Vagina (tissue), 2 donors: ENCODE results near the gene ASPHD1.

Experiments used
- POLR2A ChIP-seq, 2 donors: fragments of 450-650 bp; IDR thresholded peaks; one replicate each; pipeline ENCODE4 v1.6.1; 2017; ENCODE audit warnings: antibody characterized with exemption in 2 of 2, mild to moderate bottlenecking in 2 of 2, moderate library complexity in 2 of 2
- TF ChIP-seq, protein P1 (sequence below), 3 experiments: fragments of 450-650 bp in 2 of 3; fragments of 200-600 bp in 1 of 3; sonication (generic) in 1 of 3; IDR thresholded peaks; one replicate each; pipeline ENCODE4 v1.5.1; 2017 to 2019; ENCODE audit warnings: antibody characterized with exemption in 3 of 3, mild to moderate bottlenecking in 2 of 3, moderate library complexity in 2 of 3

DNA sequence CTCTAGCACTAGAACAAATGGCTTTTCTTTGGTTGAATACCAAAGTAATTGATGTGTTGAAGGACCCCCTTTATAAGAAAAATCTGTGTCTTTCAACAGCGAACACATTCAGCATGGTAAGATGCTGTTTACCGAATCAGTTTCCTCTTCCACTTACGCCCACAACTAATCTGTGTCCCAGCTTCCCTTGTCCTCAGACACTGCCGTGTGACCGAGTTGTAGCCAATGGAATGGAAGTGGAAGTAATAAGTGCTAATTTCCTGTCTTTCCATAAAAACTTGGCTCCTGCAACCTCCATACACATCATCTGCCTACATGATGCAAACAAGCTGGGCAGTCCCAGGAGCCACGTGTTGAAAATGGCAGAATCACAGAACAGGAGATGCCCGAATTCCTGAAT is 47.6 kb upstream of the ASPHD1 start:
- TF ChIP-seq, protein P1, sequence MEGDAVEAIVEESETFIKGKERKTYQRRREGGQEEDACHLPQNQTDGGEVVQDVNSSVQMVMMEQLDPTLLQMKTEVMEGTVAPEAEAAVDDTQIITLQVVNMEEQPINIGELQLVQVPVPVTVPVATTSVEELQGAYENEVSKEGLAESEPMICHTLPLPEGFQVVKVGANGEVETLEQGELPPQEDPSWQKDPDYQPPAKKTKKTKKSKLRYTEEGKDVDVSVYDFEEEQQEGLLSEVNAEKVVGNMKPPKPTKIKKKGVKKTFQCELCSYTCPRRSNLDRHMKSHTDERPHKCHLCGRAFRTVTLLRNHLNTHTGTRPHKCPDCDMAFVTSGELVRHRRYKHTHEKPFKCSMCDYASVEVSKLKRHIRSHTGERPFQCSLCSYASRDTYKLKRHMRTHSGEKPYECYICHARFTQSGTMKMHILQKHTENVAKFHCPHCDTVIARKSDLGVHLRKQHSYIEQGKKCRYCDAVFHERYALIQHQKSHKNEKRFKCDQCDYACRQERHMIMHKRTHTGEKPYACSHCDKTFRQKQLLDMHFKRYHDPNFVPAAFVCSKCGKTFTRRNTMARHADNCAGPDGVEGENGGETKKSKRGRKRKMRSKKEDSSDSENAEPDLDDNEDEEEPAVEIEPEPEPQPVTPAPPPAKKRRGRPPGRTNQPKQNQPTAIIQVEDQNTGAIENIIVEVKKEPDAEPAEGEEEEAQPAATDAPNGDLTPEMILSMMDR (IDR thresholded peaks at IDR 0.05): no peak
- no peak for TF ChIP-seq POLR2A (IDR thresholded peaks at IDR 0.05)
